ACHN (cell line): ENCODE measurements around the gene PKD1L1.

Experiments used
- DNase-seq: peaks from one replicate; pipeline ENCODE4 v3.0.0-alpha.2; 2015
- in situ Hi-C: cut with HindIII; loops from 2 replicates; pipeline ENCODE4 v1.10.0; 2017; ENCODE audit warnings: low sequenced_read_pairs, low pct_ligation_motif_present, low pct_unique_long_range_greater_than_20kb

The PKD1L1 gene

DNA sequence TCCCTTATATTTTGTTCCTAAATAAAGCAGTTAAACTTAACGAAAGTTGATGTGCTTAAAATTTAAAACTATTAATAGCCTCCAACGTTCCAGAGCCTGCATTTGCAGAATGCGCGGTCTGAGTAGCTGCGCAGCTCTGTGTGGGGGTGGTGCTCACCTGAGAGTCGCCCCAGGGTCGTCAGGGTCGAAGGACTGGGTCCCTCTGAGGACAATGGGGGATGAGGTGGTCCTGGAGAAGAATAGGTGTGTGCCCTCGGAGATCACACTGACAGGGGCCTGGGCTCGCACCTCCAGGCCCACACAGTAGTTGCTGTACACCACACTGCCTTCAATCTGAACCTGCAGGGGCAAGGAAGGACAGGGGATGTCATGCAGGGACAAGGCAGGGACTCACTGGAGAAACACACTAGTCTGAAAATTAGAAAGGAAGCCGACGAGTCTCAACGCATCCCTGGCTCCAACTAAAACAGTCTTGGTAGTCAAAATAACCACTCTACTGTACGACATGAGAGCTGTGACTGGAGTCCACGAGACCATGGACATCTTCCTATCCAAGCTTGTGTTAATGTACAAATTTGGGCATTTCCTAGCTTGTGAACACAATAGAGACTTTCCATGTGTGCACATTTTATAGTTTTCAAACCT is 54.4 kb downstream of the PKD1L1 start:
- no peak for DNase-seq
- in situ Hi-C loops = no loop called here

DNA sequence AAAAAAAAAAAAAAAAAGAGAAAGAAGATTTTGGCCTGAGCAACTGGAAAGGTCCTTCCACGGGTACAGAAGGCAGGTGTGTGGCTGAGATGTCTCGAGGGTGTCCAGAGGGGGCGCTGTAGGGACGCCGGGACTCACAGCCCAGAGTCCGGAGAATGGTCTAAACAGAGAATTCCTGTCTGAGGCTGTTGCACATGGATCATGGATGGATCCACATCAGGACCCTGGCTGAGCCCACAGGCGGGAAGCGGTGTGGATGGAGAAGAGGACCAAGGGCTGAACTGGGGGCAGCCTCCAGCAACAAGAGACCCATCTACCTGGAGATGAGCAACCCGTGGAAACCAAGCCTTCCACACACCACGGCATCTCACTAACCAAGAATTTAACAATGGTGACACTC is 55.0 kb downstream of the PKD1L1 start:
- peak; percentile 19 for DNase-seq
- in situ Hi-C loops = no loop called here

- DNase-seq = no peak
- in situ Hi-C loops = no loop called here
Measured at GRCh38 chr7:47890606-47891005, 57.7 kb downstream of the PKD1L1 start.

- in situ Hi-C loops = no loop called here
Measured at GRCh38 chr7:47890125-47890524, 58.1 kb downstream of the PKD1L1 start.

DNA sequence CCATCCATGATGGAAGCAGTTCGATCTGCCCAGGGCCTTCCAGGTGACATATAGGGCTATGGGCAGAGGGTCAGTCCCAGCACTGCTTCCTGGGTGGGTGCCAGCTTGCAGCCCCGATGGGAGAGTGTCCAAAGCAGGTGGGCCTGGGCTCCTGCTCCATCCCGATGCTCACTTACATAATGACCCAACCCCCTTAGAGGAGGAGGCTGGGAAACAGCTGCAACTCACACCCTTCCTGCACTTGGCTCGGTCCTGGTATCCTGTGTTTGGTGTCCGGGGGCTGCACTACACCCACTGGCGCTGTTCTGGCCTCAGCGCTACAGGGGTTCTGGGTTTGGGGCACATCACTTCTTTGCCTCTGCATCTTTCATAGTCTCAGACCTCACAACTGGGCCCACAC is 58.5 kb downstream of the PKD1L1 start:
- in situ Hi-C loops = no loop called here
- DNase-seq = no peak

More at GRCh38 chr7:47890125-47890524, 58.1 kb downstream of the PKD1L1 start:
- DNase-seq = no peak

DNA sequence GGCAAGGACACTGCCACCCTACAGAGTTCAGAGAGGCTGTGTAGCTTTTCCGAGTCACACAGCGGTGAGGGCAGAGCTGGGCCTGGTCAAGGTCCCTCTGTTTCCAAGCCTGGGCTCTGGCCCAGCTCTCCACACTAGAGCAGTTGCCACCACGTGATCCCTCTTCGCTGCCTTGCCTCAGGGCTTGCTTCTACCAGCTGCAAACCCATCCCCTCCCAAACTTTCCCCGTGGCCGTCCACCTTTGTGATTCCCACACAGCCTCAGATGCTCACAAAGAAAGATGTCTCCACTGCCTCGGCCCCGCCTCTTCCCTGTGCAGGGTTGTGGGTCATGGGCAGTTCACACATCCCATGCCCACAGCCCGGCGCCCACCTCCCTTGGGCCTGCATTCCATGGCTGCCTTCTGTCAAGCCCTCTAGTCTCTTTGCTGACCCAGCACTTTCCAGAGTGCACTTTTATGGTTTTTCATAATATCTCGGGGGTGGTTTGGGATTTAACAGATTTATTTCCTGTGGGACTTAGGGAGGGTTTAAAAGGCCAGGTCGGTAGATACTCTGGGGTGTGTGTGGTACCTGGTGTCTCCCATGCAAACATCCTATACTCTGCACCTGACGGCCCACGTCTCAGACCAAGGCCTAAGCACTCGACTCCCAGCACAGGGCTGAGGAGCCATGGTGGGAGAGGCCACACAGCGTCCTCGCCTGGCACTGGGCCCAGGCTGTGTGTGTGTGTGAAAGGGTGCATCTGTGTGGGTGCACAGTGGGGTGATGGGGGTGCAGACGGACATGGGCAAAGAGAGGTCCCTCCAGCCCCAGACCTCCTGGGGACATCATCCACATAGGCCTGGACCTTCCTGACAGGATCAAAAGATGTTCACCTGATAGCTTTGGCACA is 59.6 kb downstream of the PKD1L1 start:
- in situ Hi-C loops = no loop called here
- no peak for DNase-seq

- DNase-seq = no peak
- in situ Hi-C loops = no loop called here
Measured at GRCh38 chr7:47887016-47887640, 61.1 kb downstream of the PKD1L1 start.

DNA sequence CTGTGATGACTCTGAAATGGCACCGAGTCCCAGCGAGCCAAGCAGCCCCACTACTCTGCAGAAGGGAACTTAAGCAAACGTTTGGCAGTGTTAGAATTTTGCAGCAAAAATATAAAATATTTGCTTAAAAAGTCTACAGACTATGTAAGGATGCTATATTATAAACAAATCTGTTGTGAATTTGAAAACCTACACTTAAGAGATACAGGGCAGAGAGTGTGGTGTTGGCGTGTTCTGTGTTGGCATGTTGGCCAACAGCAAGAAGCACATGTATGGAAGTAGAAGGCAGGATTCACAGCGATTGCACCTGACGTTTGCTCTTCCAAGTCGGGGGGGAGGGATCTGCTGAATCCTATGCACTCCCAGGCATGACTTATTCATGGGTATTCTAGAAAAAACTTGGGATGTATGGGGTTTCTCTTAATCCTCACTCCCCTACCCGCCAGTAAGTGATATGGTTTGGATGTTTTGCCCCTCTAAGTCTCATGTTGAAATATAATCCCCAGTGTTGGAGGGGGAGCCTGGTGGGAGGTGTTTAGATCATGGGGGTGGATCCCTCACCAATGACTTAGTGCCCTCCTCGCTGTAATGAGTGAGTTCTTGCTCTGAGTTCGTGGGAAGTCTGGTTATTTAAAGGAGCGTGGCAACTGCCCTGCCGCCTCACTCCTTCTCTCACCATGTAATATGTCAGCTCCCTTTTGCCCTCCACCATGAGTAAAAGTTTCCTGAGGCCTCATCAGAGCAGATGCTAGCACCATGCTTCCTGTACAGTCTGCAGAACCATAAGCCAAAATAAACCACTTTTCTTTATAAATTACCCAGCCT is 62.1 kb downstream of the PKD1L1 start:
- in situ Hi-C loops = no loop called here
- no peak for DNase-seq

DNA sequence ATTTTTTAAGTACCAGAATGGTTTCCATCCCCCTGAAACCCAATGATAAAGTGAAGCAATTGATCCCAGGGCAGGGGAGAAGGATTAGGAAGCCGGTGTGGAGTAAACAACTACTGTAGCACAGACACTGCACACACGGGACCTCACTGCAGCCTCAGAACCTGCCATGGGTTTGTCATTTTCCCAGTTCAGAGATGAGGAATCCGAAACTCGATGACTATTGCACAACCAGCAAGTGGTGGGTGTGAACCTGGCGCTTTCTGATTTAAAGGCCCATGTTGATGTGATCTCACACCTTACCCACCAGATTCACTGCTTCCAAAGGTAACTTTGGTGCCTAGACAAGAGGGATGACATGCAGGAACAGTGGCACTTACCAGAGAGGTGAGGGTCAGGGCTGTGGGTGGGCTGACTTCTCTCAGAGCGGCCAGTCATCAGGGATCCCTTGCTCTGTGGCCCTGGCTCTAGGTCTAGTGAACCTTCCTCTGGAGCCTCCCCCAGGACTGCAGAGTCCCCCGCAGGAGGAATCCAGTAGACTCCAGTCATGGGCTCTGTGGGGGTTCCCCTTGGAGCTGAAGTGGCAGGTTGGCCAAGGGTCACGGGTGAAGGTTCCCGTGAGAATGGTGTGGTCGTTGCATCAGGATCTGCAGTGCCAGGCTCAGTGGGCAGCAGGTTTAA is 62.8 kb downstream of the PKD1L1 start:
- no peak for DNase-seq
- in situ Hi-C loops = no loop called here

- in situ Hi-C loops = no loop called here
- DNase-seq = no peak
Measured at GRCh38 chr7:47884675-47885074, 63.6 kb downstream of the PKD1L1 start.

GRCh38 chr7:47882635-47883034 is 65.6 kb downstream of the PKD1L1 start:
- no peak for DNase-seq
- in situ Hi-C loops = no loop called here

DNA sequence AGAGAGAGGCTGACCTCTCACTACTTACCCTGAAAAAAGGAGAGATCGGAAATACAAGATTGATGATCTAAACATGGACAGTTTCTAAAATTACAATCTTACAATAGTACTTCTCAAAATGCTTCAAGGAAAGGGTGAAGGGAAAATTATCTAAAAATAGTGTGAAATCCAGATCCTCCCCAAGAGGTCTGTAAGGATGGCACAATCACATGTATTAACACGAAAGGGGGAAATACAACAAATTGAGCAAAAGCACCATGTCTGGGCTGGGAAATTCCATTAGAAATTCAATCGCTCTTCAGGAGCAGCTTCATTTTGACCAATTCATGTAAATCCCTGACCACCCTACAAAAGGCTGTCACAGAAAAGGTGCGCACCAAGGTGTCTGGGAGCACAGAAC is 67.0 kb downstream of the PKD1L1 start:
- DNase-seq = no peak
- in situ Hi-C loops = no loop called here

DNA sequence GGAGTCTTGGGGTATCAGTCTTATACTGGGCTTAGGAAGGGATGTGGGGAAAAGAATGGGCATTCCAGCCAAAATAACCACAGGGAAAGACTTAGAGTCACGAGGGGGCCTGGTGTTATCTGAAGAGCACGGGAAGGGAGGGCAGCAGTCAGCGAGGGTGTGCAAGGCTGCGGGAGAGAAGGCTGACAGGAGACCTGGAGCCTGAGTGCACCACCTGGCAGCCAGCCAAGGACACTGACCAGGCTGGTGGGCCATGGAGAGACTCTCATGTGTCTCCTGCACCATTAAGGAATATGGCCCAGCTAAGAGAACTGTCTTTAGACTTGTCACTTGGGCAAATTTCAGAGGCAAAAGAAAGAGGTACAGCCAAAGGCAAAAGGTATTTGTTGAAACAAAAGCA is 69.6 kb downstream of the PKD1L1 start:
- no peak for DNase-seq
- in situ Hi-C loops = no loop called here

GRCh38 chr7:47877336-47877735 is 70.9 kb downstream of the PKD1L1 start:
- in situ Hi-C loops = no loop called here
- no peak for DNase-seq

DNA sequence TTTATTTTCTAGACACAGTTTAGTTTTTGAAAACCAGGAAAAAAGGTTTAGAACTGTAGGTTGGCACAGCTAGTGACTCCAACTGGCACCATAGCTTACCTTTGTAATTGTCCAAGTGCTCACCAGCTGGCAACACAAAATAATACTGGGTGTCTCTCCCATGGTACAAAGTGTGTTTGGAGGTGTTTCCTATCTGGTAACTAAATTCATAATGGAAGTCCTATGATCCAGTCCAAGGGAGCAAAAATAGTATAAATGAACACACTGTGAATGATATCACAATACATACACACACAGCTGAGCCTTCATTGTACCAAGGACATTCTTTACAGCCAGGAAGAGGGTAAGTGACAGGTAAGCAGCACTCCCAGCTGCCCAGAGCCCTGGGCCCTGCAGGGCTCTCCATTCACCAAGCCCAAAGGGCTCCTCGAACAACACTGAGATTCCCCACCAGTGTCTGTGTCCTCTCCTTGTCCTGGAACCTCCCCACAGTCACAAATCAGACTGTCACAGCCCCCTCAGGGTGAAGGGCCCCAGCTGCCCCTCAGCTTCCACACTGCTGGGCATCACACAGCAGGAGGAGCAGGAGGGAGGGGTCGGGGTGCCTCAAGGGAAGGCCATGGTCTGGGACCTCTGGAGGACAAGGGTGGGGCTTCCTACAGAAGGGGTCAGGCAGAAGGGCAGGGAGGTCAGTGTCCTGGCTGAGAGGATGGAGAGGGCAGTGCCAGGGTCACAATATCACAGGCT is 72.1 kb downstream of the PKD1L1 start:
- in situ Hi-C loops = no loop called here
- no peak for DNase-seq

GRCh38 chr7:47875406-47875805 is 72.9 kb downstream of the PKD1L1 start:
- no peak for DNase-seq
- in situ Hi-C loops = no loop called here

DNA sequence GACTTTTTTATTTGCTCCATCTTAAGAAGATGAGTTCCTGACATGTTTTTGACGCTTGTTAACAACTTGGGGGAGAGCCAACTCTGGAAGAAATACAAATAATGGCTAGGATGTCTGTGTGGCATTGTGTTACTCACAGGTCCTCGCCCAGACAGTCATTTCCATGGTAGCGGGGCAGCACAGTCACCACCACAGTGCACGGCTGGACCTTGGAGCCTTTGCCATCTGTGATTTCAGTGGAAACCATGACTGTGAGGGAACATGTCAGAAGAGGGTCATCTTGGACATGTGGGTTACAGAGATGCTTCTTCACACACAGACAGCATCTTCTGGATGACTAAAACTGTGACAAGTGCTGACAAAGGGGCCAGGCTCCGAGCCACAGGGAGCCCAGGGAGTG is 74.5 kb downstream of the PKD1L1 start:
- DNase-seq = no peak
- in situ Hi-C loops = no loop called here

GRCh38 chr7:47867286-47867685 is 81.0 kb downstream of the PKD1L1 start:
- in situ Hi-C loops = no loop called here
- DNase-seq = no peak
